Pancreas (tissue), 10 donors: ENCODE data around the gene ZNF608. TPM values are rescaled to one million over a fixed set of nuclear protein-coding genes. Genes with fewer than 3 reads are reported as not detected.
A peak's percentile ranks its signal among the peaks of the same experiment; 100 is the strongest.

Experiments
- ATAC-seq, 4 donors: fragments of 200-7000 bp; cut with Tn5 transposase; one replicate each; pipeline versions ENCODE4 v1.8.0 to v1.9.1; 2020; ENCODE audit warnings: mild to moderate bottlenecking in 4 of 4, moderate library complexity in 4 of 4
- DNase-seq, 6 donors: peaks; one replicate each; pipeline ENCODE4 v3.0.0-alpha.2; 2020
- FAIRE-seq: peaks from 2 replicates; lab custom pipeline; 2012; peaks lifted over from hg19 to GRCh38; lab: Jason Lieb, UNC
- H3K27ac ChIP-seq, 4 donors: fragments of 200-600 bp; sonication (generic); 1 replicate in 3 of 4; 2 replicates in 1 of 4; pipeline versions ENCODE4 v1.5.0 to v1.8.0; 2020
- H3K27me3 ChIP-seq, 4 donors: fragments of 200-600 bp; one replicate each; pipeline ENCODE4 v1.8.0; 2021
- H3K36me3 ChIP-seq, 3 donors: fragments of 200-600 bp; sonication (generic) in 1 of 3; one replicate each; pipeline versions ENCODE4 v1.5.0 to v1.8.0; 2020 to 2021
- H3K4me1 ChIP-seq, 3 donors: fragments of 200-600 bp; one replicate each; pipeline ENCODE4 v1.8.0; 2021
- H3K4me3 ChIP-seq, 4 donors: fragments of 200-600 bp; sonication (generic) in 2 of 4; one replicate each; pipeline versions ENCODE4 v1.5.0 to v1.8.0; 2020 to 2021
- H3K9me3 ChIP-seq, 4 donors: fragments of 200-600 bp; one replicate each; pipeline ENCODE4 v1.8.0; 2021
- WGBS, 2 donors: extraction: QIAGEN DNeasy Blood & Tissue Kit; methylation state at CpG; one replicate each; pipeline ENCODE4 v1.1.7; 2013; 5-methylcytosine and 5-hydroxymethylcytosine counted together
- intact Hi-C, 3 donors: fragments of 100-400 bp; cut with DNase I; formaldehyde crosslinking; loops; one replicate each; pipeline versions ENCODE4 v1.11.1 to v1.14.2; 2022
- polyA plus RNA-seq, 2 donors: library from polyadenylated mRNA; stranded (reverse); fragments of 200-250 nt; gene quantifications; one replicate each; pipeline ENCODE4 v1.2.3, GENCODE V29; 2013
- total RNA-seq, 6 donors: library from RNA; stranded (reverse); fragmentation: NEBNext Ultra II Directional in 4 of 6; extraction: Animal tissue kit (Norgen Biotek cat#: 25700) in 4 of 6; gene quantifications; one replicate each; pipeline versions ENCODE4 v1.2.1 to v1.2.4, GENCODE V29; 2021 to 2023
- TF ChIP-seq, protein P1 (sequence below), 4 donors: fragments of 200-600 bp; sonication (generic) in 3 of 4; IDR thresholded peaks; one replicate each; pipeline versions ENCODE4 v1.5.0 to v1.8.0; 2021; ENCODE audit warnings: antibody characterized with exemption in 4 of 4
- donor health status: healthy with polysubstance abuse.
- donor health status: DM: no; HTN: no; CAD: no; lungs with moderate emphysema.
- donor health status: DM: no; HTN: no; CAD: no.
- donor health status: control.
- donor health status: control.
- donor health status: Bipolar disorder and iron deficiency.
- donor health status: DM: yes; HTN: yes; CAD: no.
- donor health status: DM: no; HTN: no; CAD: no.
- donor health status: DM: no; HTN: no; CAD: no.
- donor health status: DM: yes; HTN: yes; CAD: no.

ZNF608 gene
- total and polyA plus RNA-seq, 8 donors: 9.3 to 21.6 (median 12.3) TPM

GRCh38 chr5:124745007-124745927 lies 1.2 kb downstream of the ZNF608 start:
- FAIRE-seq: no peak

DNA sequence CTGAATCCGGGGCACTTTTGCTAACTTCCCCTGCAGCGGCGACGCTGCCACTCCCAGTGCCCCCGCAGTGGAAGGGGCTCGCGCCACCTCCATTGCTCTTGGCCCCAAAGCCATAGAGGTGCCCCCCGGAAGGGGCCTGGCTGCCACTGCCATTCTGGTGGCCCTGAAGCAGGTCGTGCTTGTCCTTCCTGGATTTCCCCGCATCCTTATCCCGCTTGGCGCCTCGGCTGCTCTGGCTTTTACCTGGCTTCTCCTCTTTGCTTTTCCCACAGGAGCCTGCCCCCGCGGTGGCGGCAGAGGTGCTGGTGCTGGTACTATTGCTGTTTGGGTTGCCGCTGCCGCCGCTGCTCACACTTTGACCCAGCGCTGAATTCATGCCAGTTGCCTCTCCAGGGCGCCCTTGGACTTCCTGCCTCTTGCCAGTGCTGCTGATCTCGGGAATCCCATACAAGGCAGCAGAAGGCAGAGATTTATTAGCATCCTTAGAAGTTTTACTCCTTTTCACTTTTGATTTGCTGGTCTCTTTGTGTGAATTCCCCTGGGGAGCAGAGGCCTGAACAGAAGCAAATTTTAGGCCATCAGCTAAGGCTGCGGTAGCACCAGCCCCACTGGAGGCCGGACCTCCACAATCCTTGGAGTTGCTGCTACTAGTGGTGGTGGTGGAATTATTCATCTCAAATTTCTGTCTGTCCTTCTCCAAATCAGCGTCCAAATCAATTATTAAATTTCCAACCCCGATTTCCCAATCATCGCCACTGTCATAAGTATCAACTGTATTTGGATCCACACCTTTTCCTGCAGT lies 2.1 kb downstream of the ZNF608 start:
- FAIRE-seq: no peak
- 14% methylated on average over 27 of the region's 27 CpGs for WGBS, 2 donors

More at GRCh38 chr5:124745007-124745927, 1.2 kb downstream of the ZNF608 start:
- H3K9me3 ChIP-seq: no peaks in the 10 kb centered on the region
- peak overlapping the region; percentile 69 to 97 (median 84) for H3K27ac ChIP-seq
- TF ChIP-seq, protein P1, sequence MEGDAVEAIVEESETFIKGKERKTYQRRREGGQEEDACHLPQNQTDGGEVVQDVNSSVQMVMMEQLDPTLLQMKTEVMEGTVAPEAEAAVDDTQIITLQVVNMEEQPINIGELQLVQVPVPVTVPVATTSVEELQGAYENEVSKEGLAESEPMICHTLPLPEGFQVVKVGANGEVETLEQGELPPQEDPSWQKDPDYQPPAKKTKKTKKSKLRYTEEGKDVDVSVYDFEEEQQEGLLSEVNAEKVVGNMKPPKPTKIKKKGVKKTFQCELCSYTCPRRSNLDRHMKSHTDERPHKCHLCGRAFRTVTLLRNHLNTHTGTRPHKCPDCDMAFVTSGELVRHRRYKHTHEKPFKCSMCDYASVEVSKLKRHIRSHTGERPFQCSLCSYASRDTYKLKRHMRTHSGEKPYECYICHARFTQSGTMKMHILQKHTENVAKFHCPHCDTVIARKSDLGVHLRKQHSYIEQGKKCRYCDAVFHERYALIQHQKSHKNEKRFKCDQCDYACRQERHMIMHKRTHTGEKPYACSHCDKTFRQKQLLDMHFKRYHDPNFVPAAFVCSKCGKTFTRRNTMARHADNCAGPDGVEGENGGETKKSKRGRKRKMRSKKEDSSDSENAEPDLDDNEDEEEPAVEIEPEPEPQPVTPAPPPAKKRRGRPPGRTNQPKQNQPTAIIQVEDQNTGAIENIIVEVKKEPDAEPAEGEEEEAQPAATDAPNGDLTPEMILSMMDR (IDR thresholded peaks at IDR 0.05): no peak
- DNase-seq: no peak
- WGBS, 2 donors: 32 to 42% methylated on average over 8 of the region's 8 CpGs
- no peaks in the 10 kb centered on the region for H3K36me3 ChIP-seq
- no peaks in the 10 kb centered on the region for H3K27me3 ChIP-seq
- H3K4me3 ChIP-seq: peak overlapping the region in 3 of 4 donors; percentile 22 to 55 (median 49)
- H3K4me1 ChIP-seq: peaks cover 5 to 29% (median 16%) of the 10 kb centered on the region in 3 donors
- ATAC-seq: no peak
- intact Hi-C loops: loop anchor here in 1 of 3 donors (10.0 kb wide), 1 partner anchor 140 kb away; no protein-coding TSS in a partner anchor

DNA sequence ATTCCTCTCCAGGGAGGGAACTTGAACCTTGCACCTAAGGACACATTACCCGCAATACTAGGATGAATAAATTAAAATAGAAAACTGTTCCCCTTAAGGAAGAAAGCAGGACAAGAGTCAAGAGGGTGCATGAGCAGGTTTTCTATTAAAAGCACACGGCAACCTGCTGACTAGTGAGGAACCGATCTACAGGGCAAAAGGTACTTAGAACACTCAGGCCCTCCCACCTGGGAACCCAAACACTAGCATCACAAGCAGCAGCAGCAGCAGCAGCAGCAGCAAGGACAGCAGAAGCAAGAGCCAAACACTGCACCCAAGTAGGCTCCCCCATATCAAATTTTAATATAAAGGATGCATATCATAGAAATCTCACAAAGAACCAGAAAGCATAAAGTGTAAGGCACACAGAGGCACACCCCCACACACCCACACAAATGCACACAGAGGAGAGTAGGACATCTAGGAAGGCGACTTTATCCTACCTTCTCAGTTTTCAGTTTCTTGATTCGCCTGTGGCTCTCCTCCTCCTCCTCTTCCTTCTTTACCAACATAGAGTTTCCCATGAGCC lies 2.8 kb downstream of the ZNF608 start:
- peak overlapping the region; percentile 56 to 97 (median 80) for H3K27ac ChIP-seq
- ATAC-seq (peak in 1 of 4 donors; percentile 3), DNase-seq (no peak), FAIRE-seq (no peak)
- WGBS, 2 donors: 9% methylated on average over 5 of the region's 5 CpGs
- H3K9me3 ChIP-seq: no peaks in the 10 kb centered on the region
- no peaks in the 10 kb centered on the region for H3K36me3 ChIP-seq
- H3K4me3 ChIP-seq: peak overlapping the region; percentile 35 to 55 (median 44)
- intact Hi-C loops: loop anchor here in 1 of 3 donors (10.0 kb wide), 1 partner anchor 141 kb away; no protein-coding TSS in a partner anchor
- TF ChIP-seq, protein P1 (IDR thresholded peaks at IDR 0.05): no peak
- H3K27me3 ChIP-seq: no peaks in the 10 kb centered on the region
- H3K4me1 ChIP-seq: peaks cover 5 to 38% (median 17%) of the 10 kb centered on the region in 3 donors

More for the DNA sequence above, 2.1 kb downstream of the ZNF608 start:
- Histone ChIP-seq H3K36me3 (no peaks in the 10 kb centered on the region), H3K9me3 (no peaks in the 10 kb centered on the region), H3K4me3 (peak overlapping the region; percentile 35 to 55 (median 44)), H3K27ac (peak overlapping the region; percentile 56 to 97 (median 80)), H3K27me3 (no peaks in the 10 kb centered on the region), H3K4me1 (peaks cover 5 to 31% (median 10%) of the 10 kb centered on the region in 3 donors)
- DNase-seq: peak; percentile 60 to 79 (median 63)
- TF ChIP-seq, protein P1 (IDR thresholded peaks at IDR 0.05): no peak
- intact Hi-C loops: loop anchor here in 1 of 3 donors (10.0 kb wide), 1 partner anchor 140 kb away; no protein-coding TSS in a partner anchor
- ATAC-seq: peak in 3 of 4 donors; percentile 5 to 20 (median 7)

- intact Hi-C loops: loop anchor here in 1 of 3 donors (10.0 kb wide), 1 partner anchor 142 kb away; no protein-coding TSS in a partner anchor
- 9 to 14% methylated on average over 8 of the region's 8 CpGs for WGBS, 2 donors
- peaks cover 6 to 44% (median 19%) of the 10 kb centered on the region in 3 donors for H3K4me1 ChIP-seq
- peak overlapping the region in 3 of 4 donors; percentile 52 to 97 (median 92) for H3K27ac ChIP-seq
- FAIRE-seq (no peak), ATAC-seq (peak in 3 of 4 donors; percentile 23 to 58 (median 35)), DNase-seq (peak in 3 of 6 donors; percentile 20 to 45 (median 42))
- peak overlapping the region; percentile 35 to 55 (median 44) for H3K4me3 ChIP-seq
- no peaks in the 10 kb centered on the region for H3K9me3 ChIP-seq
- H3K36me3 ChIP-seq: no peaks in the 10 kb centered on the region
- TF ChIP-seq, protein P1 (IDR thresholded peaks at IDR 0.05): no peak
- no peaks in the 10 kb centered on the region for H3K27me3 ChIP-seq
Observed at GRCh38 chr5:124742983-124743601, 3.3 kb downstream of the ZNF608 start.
